Measurements from ENCODE around the gene RBP2.

DNA sequence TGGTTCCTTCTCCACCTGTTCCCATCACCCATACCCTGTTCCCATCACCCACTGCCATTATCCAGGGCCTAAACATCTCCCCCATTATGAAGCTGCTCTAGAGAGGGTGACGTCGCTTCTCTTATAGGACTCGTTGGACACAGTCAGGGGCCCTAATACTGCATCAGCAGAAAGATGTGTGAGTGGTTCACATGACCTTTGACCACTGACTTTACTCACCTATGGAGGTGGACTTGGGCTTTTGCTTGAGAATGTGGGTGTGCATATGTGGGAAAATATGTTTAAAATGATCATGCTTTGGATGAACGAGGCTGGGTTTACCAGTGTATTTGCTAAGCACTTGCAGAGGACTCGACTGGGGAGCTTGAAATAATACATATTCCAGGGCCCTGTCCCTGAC is 26.8 kb downstream of the RBP2 start:
- TF ChIP-seq, protein P1, sequence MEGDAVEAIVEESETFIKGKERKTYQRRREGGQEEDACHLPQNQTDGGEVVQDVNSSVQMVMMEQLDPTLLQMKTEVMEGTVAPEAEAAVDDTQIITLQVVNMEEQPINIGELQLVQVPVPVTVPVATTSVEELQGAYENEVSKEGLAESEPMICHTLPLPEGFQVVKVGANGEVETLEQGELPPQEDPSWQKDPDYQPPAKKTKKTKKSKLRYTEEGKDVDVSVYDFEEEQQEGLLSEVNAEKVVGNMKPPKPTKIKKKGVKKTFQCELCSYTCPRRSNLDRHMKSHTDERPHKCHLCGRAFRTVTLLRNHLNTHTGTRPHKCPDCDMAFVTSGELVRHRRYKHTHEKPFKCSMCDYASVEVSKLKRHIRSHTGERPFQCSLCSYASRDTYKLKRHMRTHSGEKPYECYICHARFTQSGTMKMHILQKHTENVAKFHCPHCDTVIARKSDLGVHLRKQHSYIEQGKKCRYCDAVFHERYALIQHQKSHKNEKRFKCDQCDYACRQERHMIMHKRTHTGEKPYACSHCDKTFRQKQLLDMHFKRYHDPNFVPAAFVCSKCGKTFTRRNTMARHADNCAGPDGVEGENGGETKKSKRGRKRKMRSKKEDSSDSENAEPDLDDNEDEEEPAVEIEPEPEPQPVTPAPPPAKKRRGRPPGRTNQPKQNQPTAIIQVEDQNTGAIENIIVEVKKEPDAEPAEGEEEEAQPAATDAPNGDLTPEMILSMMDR (IDR thresholded peaks at IDR 0.05): no peak
- TF ChIP-seq POLR2A (IDR thresholded peaks at IDR 0.05) (no peak), EP300 (IDR thresholded peaks at IDR 0.05) (no peak), POLR2AphosphoS5 (IDR thresholded peaks at IDR 0.05) (no peak)
